Activated gamma-delta T cell treated with anti-CD3 and anti-CD28 coated beads, Interleukin-2, amount 50 U/mL, for 16 hours (primary cell): ENCODE measurements around the gene APOM.

Source experiments
- DNase-seq: peaks from one replicate; pipeline ENCODE4 v3.0.0-alpha.2; 2020; ENCODE audit warnings: low read depth

The APOM gene

DNA sequence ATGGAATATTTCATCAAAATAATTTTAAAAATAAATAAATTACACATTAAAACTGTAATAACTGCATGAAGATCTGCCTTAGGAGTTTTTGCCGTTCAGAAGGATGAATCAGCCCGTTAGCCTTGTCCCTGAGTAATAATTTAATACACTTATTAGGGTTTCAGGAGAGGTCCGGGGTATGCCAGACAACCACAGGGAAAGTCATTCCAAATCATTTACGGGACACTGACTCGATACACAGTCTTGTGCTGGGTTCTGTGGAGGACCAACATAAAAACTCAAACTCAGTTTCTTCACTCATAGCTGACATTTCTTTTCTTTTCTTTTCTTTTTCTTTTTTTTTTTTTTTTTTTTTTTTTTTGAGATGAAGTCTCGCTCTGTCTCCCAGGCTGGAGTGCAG is 50.2 kb downstream of the APOM start:
- no peak for DNase-seq

DNA sequence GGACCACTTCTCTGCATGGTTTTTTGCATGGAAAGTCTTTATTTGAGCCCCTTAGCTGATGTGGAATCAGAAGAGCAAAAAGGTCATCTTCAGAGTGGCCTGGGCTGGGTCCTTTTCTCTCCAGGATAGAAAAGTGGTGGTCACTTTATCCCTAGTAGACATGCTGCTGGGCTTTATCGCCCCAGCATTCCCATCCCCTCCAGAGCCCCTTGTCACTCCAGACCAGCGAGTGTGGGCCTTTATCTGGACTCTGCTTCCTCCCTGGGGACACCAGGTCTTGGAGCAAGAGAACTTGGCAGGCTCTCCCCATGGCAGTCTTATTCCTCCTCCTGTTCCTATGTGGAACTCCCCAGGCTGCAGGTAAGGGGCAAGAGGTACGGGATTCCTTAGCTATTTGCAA is 50.9 kb downstream of the APOM start, which contains the start of gene LY6G6F:
Gene LY6G6F, plus strand, starts transcription at position 268 of the 400 bp plus-strand sequence. Its CDS starts 41 bp downstream, at position 309.
- DNase-seq: no peak

DNA sequence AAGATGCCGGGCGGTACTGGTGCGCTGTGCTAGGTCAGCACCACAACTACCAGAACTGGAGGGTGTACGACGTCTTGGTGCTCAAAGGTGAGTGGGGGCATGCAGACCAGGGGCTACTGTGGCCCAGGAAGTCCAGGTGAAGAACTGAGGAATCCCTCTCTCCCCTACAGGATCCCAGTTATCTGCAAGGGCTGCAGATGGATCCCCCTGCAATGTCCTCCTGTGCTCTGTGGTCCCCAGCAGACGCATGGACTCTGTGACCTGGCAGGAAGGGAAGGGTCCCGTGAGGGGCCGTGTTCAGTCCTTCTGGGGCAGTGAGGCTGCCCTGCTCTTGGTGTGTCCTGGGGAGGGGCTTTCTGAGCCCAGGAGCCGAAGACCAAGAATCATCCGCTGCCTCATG is 52.0 kb downstream of the APOM start:
- DNase-seq: no peak
